Loucy (cell line): ENCODE data around the gene CXCL3.

ENCODE experiments used
- EZH2phosphoT487 ChIP-seq: fragments of 200-600 bp; IDR thresholded peaks from 2 replicates; pipeline ENCODE4 v1.6.1; 2018; ENCODE audit warnings: antibody characterized with exemption, mild to moderate bottlenecking, moderate library complexity, borderline replicate concordance
- TF ChIP-seq, protein P1 (sequence below): fragments of 200-600 bp; sonication (generic); conservative IDR thresholded peaks from 2 replicates; pipeline ENCODE4 v1.5.1; 2014; ENCODE audit warnings: mild to moderate bottlenecking, antibody characterized with exemption, low read length

DNA sequence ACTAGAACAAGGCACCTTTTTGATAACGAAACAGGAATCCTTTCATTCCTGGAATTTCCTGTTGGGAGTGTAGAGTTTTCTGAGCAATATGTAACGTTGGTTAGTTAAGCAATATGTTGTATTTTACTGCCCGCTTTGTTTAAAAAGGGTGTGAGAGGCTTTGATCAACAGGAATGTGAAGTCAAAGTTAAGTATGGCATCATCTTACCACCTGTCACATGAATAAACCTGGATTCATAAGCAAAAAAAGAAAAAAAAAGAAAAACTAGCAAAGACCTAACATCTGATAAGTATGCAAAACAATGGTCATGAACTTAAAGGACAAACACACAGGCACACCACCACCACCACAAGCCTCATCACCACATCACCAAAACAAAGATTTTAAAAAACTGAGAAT is 33.0 kb downstream of the CXCL3 start:
- TF ChIP-seq, protein P1, sequence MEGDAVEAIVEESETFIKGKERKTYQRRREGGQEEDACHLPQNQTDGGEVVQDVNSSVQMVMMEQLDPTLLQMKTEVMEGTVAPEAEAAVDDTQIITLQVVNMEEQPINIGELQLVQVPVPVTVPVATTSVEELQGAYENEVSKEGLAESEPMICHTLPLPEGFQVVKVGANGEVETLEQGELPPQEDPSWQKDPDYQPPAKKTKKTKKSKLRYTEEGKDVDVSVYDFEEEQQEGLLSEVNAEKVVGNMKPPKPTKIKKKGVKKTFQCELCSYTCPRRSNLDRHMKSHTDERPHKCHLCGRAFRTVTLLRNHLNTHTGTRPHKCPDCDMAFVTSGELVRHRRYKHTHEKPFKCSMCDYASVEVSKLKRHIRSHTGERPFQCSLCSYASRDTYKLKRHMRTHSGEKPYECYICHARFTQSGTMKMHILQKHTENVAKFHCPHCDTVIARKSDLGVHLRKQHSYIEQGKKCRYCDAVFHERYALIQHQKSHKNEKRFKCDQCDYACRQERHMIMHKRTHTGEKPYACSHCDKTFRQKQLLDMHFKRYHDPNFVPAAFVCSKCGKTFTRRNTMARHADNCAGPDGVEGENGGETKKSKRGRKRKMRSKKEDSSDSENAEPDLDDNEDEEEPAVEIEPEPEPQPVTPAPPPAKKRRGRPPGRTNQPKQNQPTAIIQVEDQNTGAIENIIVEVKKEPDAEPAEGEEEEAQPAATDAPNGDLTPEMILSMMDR = no peak
- no peak for TF ChIP-seq EZH2phosphoT487
